DOHH2 (cell line): ENCODE results near the gene POLE3.

Source experiments
- H3F3A ChIP-seq: fragments of 200-600 bp; sonication (generic), shearing (Covaris generic); 2 replicates; pipeline ENCODE4 v1.6.0; 2016; ENCODE audit warnings: antibody characterized with exemption, mild to moderate bottlenecking; ENCODE audit not compliant: control insufficient read depth, insufficient read depth
- H3K27ac ChIP-seq: fragments of 200-600 bp; sonication (generic); 2 replicates; pipeline ENCODE4 v1.5.1; 2014; ENCODE audit warnings: low read depth, mild to moderate bottlenecking, low read length, moderate library complexity
- H3K27me3 ChIP-seq: fragments of 200-600 bp; sonication (generic); 2 replicates; pipeline ENCODE4 v1.6.1; 2014; ENCODE audit warnings: mild to moderate bottlenecking, low read length, mixed read lengths; ENCODE audit not compliant: control insufficient read depth
- H3K36me3 ChIP-seq: fragments of 200-600 bp; sonication (generic); 2 replicates; pipeline ENCODE4 v1.6.1; 2014; ENCODE audit warnings: mild to moderate bottlenecking, low read length, moderate library complexity, mixed read lengths; ENCODE audit not compliant: control insufficient read depth
- H3K4me1 ChIP-seq: fragments of 200-600 bp; sonication (generic); 2 replicates; pipeline ENCODE4 v1.6.1; 2014; ENCODE audit warnings: mild to moderate bottlenecking, low read length, mixed read lengths; ENCODE audit not compliant: control insufficient read depth
- H3K4me2 ChIP-seq: fragments of 200-600 bp; sonication (generic); 2 replicates; pipeline ENCODE4 v1.6.0; 2014; ENCODE audit warnings: mild to moderate bottlenecking, low read length, moderate library complexity
- H3K4me3 ChIP-seq: fragments of 200-600 bp; sonication (generic); 2 replicates; pipeline ENCODE4 v1.5.1; 2014; ENCODE audit warnings: mild to moderate bottlenecking, low read length, mixed read lengths
- H3K79me2 ChIP-seq: fragments of 200-600 bp; sonication (generic); 2 replicates; pipeline ENCODE4 v1.6.1; 2014; ENCODE audit warnings: mild to moderate bottlenecking, low read length, mixed read lengths; ENCODE audit not compliant: control insufficient read depth
- H3K9me2 ChIP-seq: fragments of 200-600 bp; sonication (generic); replicated peaks from 2 replicates; pipeline ENCODE4 v1.6.1; 2014; ENCODE audit warnings: mild to moderate bottlenecking, low read length, mixed read lengths; ENCODE audit not compliant: control insufficient read depth
- H3K9me3 ChIP-seq: fragments of 200-600 bp; sonication (generic); 2 replicates; pipeline ENCODE4 v1.6.1; 2014; ENCODE audit warnings: antibody characterized with exemption, low read length, mixed read lengths; ENCODE audit not compliant: control insufficient read depth, insufficient read depth
- H4K20me1 ChIP-seq: fragments of 200-600 bp; sonication (generic); 2 replicates; pipeline ENCODE4 v1.6.0; 2014; ENCODE audit warnings: low read depth, mild to moderate bottlenecking, antibody characterized with exemption, low read length, moderate library complexity; ENCODE audit not compliant: control insufficient read depth, insufficient read depth
- CTCF ChIP-seq: fragments of 200-600 bp; sonication (generic); IDR thresholded peaks from one replicate; pipeline ENCODE4 v1.5.1; 2014; ENCODE audit warnings: antibody characterized with exemption, mild to moderate bottlenecking, low read depth, low read length; ENCODE audit not compliant: poor library complexity, severe bottlenecking
- EZH2phosphoT487 ChIP-seq: fragments of 200-600 bp; sonication (generic); IDR thresholded peaks from 2 replicates; pipeline ENCODE4 v1.6.1; 2017; ENCODE audit warnings: borderline replicate concordance, mild to moderate bottlenecking, antibody characterized with exemption, low read length, moderate library complexity, mixed read lengths

Gene POLE3

GRCh38 chr9:113390192-113390960 lies 20.1 kb downstream of the POLE3 start:
- H3K27ac ChIP-seq: no peak overlapping the region
- no peaks in the 10 kb centered on the region for H3F3A ChIP-seq
- no peaks in the 10 kb centered on the region for H3K4me1 ChIP-seq
- H3K4me2 ChIP-seq: no peak overlapping the region
- H3K79me2 ChIP-seq: no peaks in the 10 kb centered on the region
- H3K4me3 ChIP-seq: no peak overlapping the region
- H4K20me1 ChIP-seq: no peaks in the 10 kb centered on the region
- no peaks in the 10 kb centered on the region for H3K27me3 ChIP-seq
- TF ChIP-seq EZH2phosphoT487: no peak
- TF ChIP-seq CTCF: no peak
- H3K9me3 ChIP-seq: no peaks in the 10 kb centered on the region
- H3K36me3 ChIP-seq: peaks cover 5% of the 10 kb centered on the region; the same call in 1 of the 2 replicates
- H3K9me2 ChIP-seq: no peaks in the 10 kb centered on the region

GRCh38 chr9:113389451-113389850 lies 21.0 kb downstream of the POLE3 start:
- Histone ChIP-seq H3K27me3 (no peaks in the 10 kb centered on the region), H3F3A (no peaks in the 10 kb centered on the region), H3K79me2 (no peaks in the 10 kb centered on the region), H3K27ac (no peak overlapping the region), H3K36me3 (peaks cover 5% of the 10 kb centered on the region; the same call in 1 of the 2 replicates), H3K4me3 (no peak overlapping the region), H4K20me1 (no peaks in the 10 kb centered on the region), H3K4me2 (no peak overlapping the region), H3K9me3 (no peaks in the 10 kb centered on the region), H3K4me1 (no peaks in the 10 kb centered on the region), H3K9me2 (no peaks in the 10 kb centered on the region)
- TF ChIP-seq CTCF (no peak), EZH2phosphoT487 (no peak)

- Histone ChIP-seq H3F3A (no peaks in the 10 kb centered on the region), H3K36me3 (peaks cover 5% of the 10 kb centered on the region; the same call in 1 of the 2 replicates), H3K27me3 (no peaks in the 10 kb centered on the region), H3K4me2 (no peak overlapping the region), H3K4me1 (no peaks in the 10 kb centered on the region), H3K79me2 (no peaks in the 10 kb centered on the region), H3K27ac (no peak overlapping the region), H3K9me3 (no peaks in the 10 kb centered on the region), H3K4me3 (no peak overlapping the region), H4K20me1 (no peaks in the 10 kb centered on the region), H3K9me2 (no peaks in the 10 kb centered on the region)
- TF ChIP-seq CTCF: no peak
- TF ChIP-seq EZH2phosphoT487: no peak
Measured at GRCh38 chr9:113388833-113389232, 21.6 kb downstream of the POLE3 start.
